HEK293T (cell line): ENCODE measurements around the gene BTN3A1.

Source experiments
- CTCF ChIA-PET: fragments of 350-600 bp; formaldehyde crosslinking; extraction: SDS; loops from one replicate; lab custom pipeline; 2021; ENCODE audit warnings: antibody characterized with exemption, inconsistent platforms; lab: Yijun Ruan, JAX
- POLR2A ChIA-PET: fragments of 350-600 bp; formaldehyde crosslinking; extraction: SDS; loops from one replicate; lab custom pipeline; 2020; ENCODE audit warnings: antibody characterized with exemption, inconsistent platforms; lab: Yijun Ruan, JAX
- DNase-seq: peaks from one replicate; pipeline ENCODE4 v3.0.0; 2012; ENCODE audit warnings: mixed read lengths; ENCODE audit errors: extremely low spot score
- ARNT ChIP-seq: fragments of 450-650 bp; IDR thresholded peaks from 2 replicates; pipeline ENCODE4 v1.6.1; 2017; ENCODE audit warnings: mild to moderate bottlenecking
- BHLHE40 ChIP-seq: fragments of 450-650 bp; IDR thresholded peaks from 2 replicates; pipeline ENCODE4 v1.6.1; 2016; ENCODE audit warnings: mild to moderate bottlenecking, moderate library complexity, borderline replicate concordance
- CTBP1 ChIP-seq: fragments of 450-650 bp; IDR thresholded peaks from 2 replicates; pipeline ENCODE4 v1.6.1; 2016; ENCODE audit warnings: borderline replicate concordance
- ELF4 ChIP-seq: fragments of 450-650 bp; IDR thresholded peaks from 2 replicates; pipeline ENCODE4 v1.6.1; 2017; ENCODE audit warnings: antibody characterized with exemption
- FOXA1 ChIP-seq: fragments of 450-650 bp; IDR thresholded peaks from 2 replicates; pipeline ENCODE4 v1.6.1; 2016; ENCODE audit warnings: mild to moderate bottlenecking
- FOXK2 ChIP-seq: fragments of 450-650 bp; IDR thresholded peaks from 2 replicates; pipeline ENCODE4 v1.6.1; 2016; ENCODE audit warnings: mild to moderate bottlenecking
- FOXM1 ChIP-seq: fragments of 450-650 bp; IDR thresholded peaks from 2 replicates; pipeline ENCODE4 v1.6.1; 2017; ENCODE audit warnings: mild to moderate bottlenecking, borderline replicate concordance
- HDGF ChIP-seq: fragments of 450-650 bp; IDR thresholded peaks from 2 replicates; pipeline ENCODE4 v1.6.1; 2017; ENCODE audit warnings: antibody characterized with exemption, borderline replicate concordance
- L3MBTL2 ChIP-seq: fragments of 450-650 bp; conservative IDR thresholded peaks from 2 replicates; pipeline ENCODE4 v1.6.1; 2016; ENCODE audit warnings: mild to moderate bottlenecking
- LEF1 ChIP-seq: fragments of 450-650 bp; IDR thresholded peaks from 2 replicates; pipeline ENCODE4 v1.6.1; 2017; ENCODE audit warnings: mild to moderate bottlenecking, borderline replicate concordance
- NFRKB ChIP-seq: fragments of 450-650 bp; IDR thresholded peaks from 2 replicates; pipeline ENCODE4 v1.6.1; 2016; ENCODE audit warnings: mild to moderate bottlenecking, moderate library complexity
- SP1 ChIP-seq: fragments of 450-650 bp; IDR thresholded peaks from 2 replicates; pipeline ENCODE4 v1.6.1; 2017
- SUZ12 ChIP-seq: fragments of 450-650 bp; IDR thresholded peaks from 2 replicates; pipeline ENCODE4 v1.6.1; 2016; ENCODE audit warnings: mild to moderate bottlenecking
- TARDBP ChIP-seq: fragments of 450-650 bp; IDR thresholded peaks from 2 replicates; pipeline ENCODE4 v1.6.1; 2016
- ZNF384 ChIP-seq: fragments of 450-650 bp; IDR thresholded peaks from 2 replicates; pipeline ENCODE4 v1.6.1; 2016
- TF ChIP-seq, protein P1 (sequence below): fragments of 450-650 bp; IDR thresholded peaks from 2 replicates; pipeline ENCODE4 v1.6.1; 2016

BTN3A1 gene

DNA sequence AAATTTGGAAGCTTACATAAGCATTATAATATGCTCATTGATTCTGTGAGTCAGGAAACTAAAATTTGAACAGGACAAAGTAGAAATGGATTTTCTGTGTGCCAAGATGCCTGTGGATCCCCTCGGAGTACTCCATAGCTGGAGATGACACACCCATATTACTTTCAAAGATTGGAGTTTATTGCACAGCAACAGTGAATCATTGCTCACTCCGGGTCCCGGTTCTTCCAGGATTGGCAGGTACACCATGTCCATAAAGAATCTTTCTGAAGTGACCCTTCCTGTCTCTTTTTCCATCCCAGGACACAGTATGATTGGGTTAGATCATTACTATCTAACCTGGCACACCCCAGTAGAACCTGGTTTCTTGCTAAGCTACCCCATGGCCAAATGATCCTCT is 21.8 kb upstream of the BTN3A1 start:
- POLR2A ChIA-PET = no interaction called here
- TF ChIP-seq FOXM1 (no peak), ELF4 (no peak), SUZ12 (no peak), CTBP1 (no peak), ZNF384 (no peak), FOXK2 (no peak), BHLHE40 (no peak), TARDBP (no peak), LEF1 (no peak), L3MBTL2 (no peak), FOXA1 (no peak), NFRKB (no peak), ARNT (no peak), HDGF (no peak), SP1 (no peak)
- TF ChIP-seq, protein P1, sequence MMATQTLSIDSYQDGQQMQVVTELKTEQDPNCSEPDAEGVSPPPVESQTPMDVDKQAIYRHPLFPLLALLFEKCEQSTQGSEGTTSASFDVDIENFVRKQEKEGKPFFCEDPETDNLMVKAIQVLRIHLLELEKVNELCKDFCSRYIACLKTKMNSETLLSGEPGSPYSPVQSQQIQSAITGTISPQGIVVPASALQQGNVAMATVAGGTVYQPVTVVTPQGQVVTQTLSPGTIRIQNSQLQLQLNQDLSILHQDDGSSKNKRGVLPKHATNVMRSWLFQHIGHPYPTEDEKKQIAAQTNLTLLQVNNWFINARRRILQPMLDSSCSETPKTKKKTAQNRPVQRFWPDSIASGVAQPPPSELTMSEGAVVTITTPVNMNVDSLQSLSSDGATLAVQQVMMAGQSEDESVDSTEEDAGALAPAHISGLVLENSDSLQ = no peak
- no peak for DNase-seq
- CTCF ChIA-PET = no interaction called here

DNA sequence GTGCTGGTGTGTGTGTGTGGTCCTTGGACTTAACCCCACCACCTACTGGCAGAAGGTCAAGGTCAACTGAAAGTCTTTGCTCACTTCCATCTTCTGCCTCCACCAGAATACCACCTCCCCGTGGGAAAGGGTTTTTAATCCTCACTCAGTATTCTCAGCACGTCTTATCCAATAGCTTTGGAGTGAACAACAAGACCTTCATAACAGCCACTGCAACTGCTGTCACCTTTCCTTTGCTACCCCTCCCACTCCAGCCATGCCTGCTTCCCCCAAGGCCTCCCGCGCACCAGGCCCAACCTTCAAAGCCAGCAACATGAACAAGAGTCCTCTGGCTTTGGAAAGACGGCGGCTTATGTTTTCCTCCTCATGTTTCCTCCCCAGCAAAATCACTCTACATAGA is 20.0 kb upstream of the BTN3A1 start:
- CTCF ChIA-PET = no interaction called here
- no peak for DNase-seq
- POLR2A ChIA-PET = no interaction called here
- TF ChIP-seq NFRKB (no peak), SUZ12 (no peak), CTBP1 (no peak), SP1 (no peak), L3MBTL2 (no peak), FOXM1 (no peak), FOXA1 (no peak), ZNF384 (no peak)

DNA sequence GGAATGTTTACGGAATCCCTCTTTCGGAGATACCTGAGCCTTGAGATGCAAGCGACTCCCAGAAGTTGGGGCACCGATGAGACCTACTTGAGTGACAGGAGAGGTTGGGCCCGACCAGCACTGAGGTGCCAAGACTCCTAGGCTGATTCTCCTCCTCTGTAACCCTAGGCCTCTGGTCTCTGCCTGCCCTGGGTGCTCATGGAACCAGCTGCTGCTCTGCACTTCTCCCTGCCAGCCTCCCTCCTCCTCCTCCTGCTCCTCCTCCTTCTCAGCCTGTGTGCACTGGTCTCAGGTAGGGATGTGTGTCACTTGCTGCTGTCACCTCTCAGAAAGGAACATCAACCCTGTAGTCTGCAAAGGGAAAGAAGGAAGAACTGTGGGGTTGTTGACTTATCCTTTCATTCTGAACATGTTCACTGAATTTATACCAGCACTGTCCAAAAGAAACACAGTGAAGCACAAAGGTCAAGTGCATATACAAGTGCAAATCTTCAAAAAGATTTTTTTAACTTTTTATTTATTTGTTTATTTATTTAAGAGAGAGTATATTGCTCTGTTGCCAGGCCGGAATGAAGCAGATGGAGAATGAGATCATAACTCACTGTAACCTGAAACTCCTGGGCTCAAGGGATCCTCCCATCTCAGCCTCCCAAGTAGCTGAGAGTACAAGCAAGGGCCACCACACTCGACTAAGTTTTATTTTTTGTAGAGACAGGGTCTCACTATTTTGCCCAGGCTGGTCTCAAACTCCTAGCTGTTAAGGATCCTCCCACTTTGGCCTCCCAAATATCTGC is 18.3 kb upstream of the BTN3A1 start:
- CTCF ChIA-PET = no interaction called here
- POLR2A ChIA-PET = interaction anchor here (0.6 to 1.7 kb wide), 5 partner anchors 11 to 747 kb away, joined by 3 to 5 read pairs (median 4); no protein-coding TSS in a partner anchor
- TF ChIP-seq LEF1 (no peak), HDGF (0 out of 2 replicates have a peak, but pooled peaks have one; percentile 64), FOXK2 (no peak), NFRKB (no peak), BHLHE40 (no peak), TARDBP (no peak), CTBP1 (0 out of 2 replicates have a peak, but pooled peaks have one; percentile 9), SP1 (no peak)
- TF ChIP-seq, protein P1 = peak; percentile 83
- DNase-seq = no peak

DNA sequence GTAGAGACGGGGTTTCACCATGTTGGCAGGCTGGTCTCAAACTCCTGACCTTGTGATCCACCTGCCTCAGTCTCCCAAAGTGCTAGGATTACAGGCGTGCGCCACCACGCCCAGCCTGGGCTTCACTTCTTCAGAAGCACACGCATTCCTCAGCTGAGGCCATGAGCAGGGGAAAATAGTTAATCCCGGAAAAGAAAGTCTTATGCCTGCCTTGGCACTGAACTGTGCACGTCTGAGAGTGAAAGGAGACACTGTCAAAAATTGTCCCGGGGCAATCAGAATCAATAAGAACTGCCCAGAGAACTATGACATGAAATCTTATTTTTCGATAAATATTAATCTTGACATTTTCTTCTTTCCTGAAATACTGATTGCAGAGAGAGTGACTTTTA is 16.3 kb upstream of the BTN3A1 start:
- ChIA-PET CTCF (no interaction called here), POLR2A (no interaction called here)
- DNase-seq = no peak
- TF ChIP-seq ARNT = no peak
- TF ChIP-seq ZNF384 = no peak
- no peak for TF ChIP-seq L3MBTL2
- TF ChIP-seq SP1 = no peak
- no peak for TF ChIP-seq NFRKB
- no peak for TF ChIP-seq LEF1

DNA sequence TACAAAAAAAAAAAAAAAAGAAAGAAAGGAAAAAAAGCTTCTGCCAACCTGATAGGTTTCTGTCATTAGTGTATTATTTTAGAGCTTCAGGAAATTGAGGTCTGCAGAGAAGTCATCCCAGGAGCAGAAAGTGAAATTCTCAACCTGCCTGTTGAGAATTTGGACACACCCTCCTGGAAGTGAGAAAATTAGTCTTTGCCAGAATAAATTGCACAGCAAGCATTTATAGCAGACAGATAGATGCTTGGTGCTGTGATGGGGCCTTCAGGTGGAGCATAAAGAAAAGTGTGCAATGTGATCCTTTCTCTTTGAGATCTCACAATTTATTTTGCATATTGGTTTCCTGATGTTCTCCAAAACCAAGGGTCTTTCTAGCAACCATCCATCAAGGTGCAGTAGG is 14.5 kb upstream of the BTN3A1 start:
- ChIA-PET POLR2A (no interaction called here), CTCF (no interaction called here)
- TF ChIP-seq CTBP1 (no peak), TARDBP (no peak), SUZ12 (no peak), NFRKB (no peak), BHLHE40 (no peak), ELF4 (no peak), LEF1 (no peak)
- no peak for DNase-seq

DNA sequence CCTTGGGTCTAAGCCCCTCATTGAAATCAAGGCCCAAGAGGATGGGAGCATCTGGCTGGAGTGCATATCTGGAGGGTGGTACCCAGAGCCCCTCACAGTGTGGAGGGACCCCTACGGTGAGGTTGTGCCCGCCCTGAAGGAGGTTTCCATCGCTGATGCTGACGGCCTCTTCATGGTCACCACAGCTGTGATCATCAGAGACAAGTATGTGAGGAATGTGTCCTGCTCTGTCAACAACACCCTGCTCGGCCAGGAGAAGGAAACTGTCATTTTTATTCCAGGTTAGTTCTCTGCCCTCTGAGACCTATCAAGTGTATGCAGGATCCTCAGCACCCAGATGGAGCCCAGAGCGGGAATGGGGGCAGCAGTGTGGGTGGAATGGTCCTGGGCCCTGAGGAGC is 14.1 kb upstream of the BTN3A1 start:
- ChIA-PET POLR2A (no interaction called here), CTCF (no interaction called here)
- no peak for DNase-seq
- no peak for TF ChIP-seq HDGF
- no peak for TF ChIP-seq SP1
- TF ChIP-seq ELF4 = no peak

DNA sequence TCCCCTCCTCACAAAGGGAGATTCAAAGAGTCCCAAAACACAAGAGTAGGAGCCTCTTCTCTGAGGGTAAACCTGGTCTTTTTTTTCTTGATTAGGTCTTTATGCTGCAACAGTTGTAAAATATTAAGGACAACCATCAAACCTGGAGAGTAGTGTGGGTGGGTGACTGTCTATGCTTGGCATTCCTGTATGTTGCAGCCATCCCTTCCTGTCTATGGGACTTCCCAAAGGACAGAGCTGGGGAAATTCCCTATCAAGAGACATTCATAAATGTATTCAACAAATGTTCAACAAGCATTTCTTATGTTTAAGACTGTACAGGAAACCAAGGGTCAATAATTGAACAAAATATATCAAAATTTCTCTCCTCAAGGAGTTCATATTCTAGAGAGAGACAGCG is 13.6 kb upstream of the BTN3A1 start:
- ChIA-PET CTCF (no interaction called here), POLR2A (no interaction called here)
- DNase-seq = no peak
- no peak for TF ChIP-seq NFRKB
- no peak for TF ChIP-seq LEF1
- no peak for TF ChIP-seq FOXA1
- no peak for TF ChIP-seq CTBP1
- no peak for TF ChIP-seq HDGF
- no peak for TF ChIP-seq TARDBP
- TF ChIP-seq ELF4 = no peak
- no peak for TF ChIP-seq SP1
- TF ChIP-seq ZNF384 = no peak
- no peak for TF ChIP-seq L3MBTL2
- no peak for TF ChIP-seq BHLHE40
- no peak for TF ChIP-seq ARNT
- TF ChIP-seq, protein P1 = no peak
- TF ChIP-seq FOXK2 = no peak
- no peak for TF ChIP-seq SUZ12
- no peak for TF ChIP-seq FOXM1
